ENCODE data around the gene LRP5.

The LRP5 gene

DNA sequence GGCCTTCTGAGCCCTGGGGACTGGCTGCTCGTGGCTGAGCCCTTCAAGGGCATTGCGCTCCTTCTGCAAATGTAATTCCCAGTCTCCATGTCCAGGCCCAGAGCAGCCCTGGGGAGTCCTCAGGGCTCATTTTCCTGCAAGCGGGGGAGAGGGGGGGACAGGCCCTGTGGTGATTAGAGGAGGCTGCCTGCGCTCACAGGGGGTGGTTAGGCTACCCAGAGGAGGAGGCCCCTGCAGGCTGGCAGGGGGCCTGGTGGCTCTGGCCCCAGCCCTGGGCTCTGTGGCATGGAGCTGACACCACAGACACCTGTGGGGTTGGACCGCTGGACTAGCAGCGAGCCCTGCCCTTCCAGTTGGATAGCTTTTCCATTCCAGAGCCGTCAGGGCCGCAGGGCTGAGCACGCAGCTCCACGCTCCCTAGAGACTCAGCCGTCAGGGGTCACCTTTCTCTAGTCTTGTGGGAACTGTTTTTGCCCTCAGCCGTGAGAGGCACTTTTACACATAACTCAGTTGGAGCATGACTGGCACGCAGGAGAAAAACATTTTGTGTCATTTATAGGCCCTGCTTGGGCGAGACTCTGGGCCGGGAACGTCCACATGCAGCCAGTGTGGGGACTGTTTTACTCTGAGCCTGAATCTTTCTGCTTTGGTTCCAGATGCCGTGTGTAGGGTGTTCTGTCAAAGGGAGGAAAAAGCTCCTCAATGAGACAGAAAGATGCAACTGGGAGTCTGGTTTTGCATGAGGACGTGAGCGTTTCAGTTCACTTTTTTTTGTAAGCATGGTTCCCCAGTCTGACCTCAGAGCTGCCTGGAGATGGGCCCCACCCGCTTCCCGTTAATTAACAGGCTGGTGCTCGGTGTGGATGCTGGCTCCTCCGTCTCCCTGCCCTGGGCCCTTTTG lies 58.1 kb downstream of the LRP5 start:
- peak; percentile 94 for DNase-seq (ENCODE audit: low read depth)
- H3K4me3 ChIP-seq (ENCODE audit: low read depth, low read length): peak overlapping the region; percentile 37
- TF ChIP-seq, protein P1, sequence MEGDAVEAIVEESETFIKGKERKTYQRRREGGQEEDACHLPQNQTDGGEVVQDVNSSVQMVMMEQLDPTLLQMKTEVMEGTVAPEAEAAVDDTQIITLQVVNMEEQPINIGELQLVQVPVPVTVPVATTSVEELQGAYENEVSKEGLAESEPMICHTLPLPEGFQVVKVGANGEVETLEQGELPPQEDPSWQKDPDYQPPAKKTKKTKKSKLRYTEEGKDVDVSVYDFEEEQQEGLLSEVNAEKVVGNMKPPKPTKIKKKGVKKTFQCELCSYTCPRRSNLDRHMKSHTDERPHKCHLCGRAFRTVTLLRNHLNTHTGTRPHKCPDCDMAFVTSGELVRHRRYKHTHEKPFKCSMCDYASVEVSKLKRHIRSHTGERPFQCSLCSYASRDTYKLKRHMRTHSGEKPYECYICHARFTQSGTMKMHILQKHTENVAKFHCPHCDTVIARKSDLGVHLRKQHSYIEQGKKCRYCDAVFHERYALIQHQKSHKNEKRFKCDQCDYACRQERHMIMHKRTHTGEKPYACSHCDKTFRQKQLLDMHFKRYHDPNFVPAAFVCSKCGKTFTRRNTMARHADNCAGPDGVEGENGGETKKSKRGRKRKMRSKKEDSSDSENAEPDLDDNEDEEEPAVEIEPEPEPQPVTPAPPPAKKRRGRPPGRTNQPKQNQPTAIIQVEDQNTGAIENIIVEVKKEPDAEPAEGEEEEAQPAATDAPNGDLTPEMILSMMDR (IDR thresholded peaks at IDR 0.05; ENCODE audit: insufficient read depth, low read depth, low read length, missing control alignments): no peak

DNA sequence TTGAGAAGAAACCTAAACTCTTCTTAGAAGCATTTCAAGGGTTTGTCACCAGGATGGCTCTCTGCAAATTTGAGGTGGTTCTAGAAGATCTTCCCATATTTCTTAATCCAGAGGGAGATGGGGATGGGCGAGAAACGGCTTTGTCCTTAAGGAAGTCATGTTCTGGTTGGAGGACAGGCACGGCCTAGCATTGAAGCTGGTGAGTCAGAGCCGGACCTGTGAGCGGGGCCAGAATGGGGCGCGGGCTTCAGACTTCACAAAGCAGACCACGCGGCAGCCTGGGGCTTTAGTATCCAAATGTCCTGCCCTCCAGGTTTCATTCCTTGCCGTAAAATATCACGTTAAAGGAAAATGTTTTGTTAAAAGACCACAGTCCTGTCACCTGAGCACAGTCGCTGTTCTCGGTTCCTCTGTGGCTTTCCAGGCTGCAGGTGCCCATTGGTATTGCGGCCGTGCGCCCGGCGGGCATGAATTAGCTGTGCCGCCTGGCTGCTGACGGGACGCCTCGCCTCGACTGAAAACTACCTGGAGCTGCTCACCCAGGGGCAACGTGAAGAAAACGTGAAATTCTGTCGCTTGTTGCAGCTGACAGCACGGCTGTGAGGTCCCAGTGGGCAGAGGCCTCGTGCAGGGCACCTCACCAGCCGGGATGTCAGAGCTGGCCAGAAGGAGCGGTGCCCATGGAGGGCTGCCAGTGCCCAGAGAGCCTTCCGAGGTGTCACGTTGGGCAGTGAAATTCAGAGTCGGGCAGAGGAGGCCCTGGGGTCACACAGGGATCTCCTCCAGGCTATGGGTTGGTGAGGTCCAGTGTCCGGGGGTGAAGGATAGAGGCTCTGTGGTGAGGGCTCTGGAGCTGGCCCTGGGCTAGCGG lies 59.0 kb downstream of the LRP5 start:
- TF ChIP-seq, protein P1 (IDR thresholded peaks at IDR 0.05; ENCODE audit: insufficient read depth, low read depth, low read length, missing control alignments): no peak
- peak overlapping the region; percentile 37 for H3K4me3 ChIP-seq (ENCODE audit: low read depth, low read length)
- DNase-seq (ENCODE audit: low read depth): peak; percentile 69

DNA sequence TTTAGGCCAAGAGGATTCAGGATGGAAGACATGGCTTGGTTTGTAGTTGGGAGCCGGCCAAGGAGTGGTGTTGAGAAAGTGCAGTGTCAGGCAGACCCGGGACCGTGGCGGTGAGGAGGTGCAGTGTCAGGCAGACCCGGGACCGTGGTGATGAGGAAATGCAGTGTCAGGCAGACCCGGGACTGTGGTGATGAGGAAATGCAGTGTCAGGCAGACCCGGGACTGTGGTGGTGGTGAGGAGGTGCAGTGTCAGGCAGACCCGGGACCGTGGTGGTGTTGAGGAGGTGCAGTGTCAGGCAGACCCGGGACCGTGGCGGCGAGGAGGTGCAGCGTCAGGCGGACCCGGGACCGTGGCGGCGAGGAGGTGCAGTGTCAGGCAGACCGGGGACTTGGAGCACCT lies 59.7 kb downstream of the LRP5 start:
- no peak for DNase-seq (ENCODE audit: low read depth)
- TF ChIP-seq, protein P1 (IDR thresholded peaks at IDR 0.05; ENCODE audit: insufficient read depth, low read depth, low read length, missing control alignments): no peak
- H3K4me3 ChIP-seq (ENCODE audit: low read depth, low read length): no peak overlapping the region

GRCh38 chr11:68372625-68373024 lies 60.2 kb downstream of the LRP5 start:
- TF ChIP-seq, protein P1 (IDR thresholded peaks at IDR 0.05; ENCODE audit: insufficient read depth, low read depth, low read length, missing control alignments): no peak
- no peak for DNase-seq (ENCODE audit: low read depth)

GRCh38 chr11:68373189-68373814 lies 60.9 kb downstream of the LRP5 start:
- TF ChIP-seq, protein P1 (IDR thresholded peaks at IDR 0.05; ENCODE audit: insufficient read depth, low read depth, low read length, missing control alignments): no peak
- DNase-seq (ENCODE audit: low read depth): no peak

More at GRCh38 chr11:68372625-68373024, 60.2 kb downstream of the LRP5 start:
- no peak overlapping the region for H3K4me3 ChIP-seq (ENCODE audit: low read depth, low read length)

GRCh38 chr11:68373815-68374501 lies 61.6 kb downstream of the LRP5 start:
- H3K4me3 ChIP-seq (ENCODE audit: low read depth, low read length): no peak overlapping the region
- no peak for DNase-seq (ENCODE audit: low read depth)
- TF ChIP-seq, protein P1 (IDR thresholded peaks at IDR 0.05; ENCODE audit: insufficient read depth, low read depth, low read length, missing control alignments): no peak

More at GRCh38 chr11:68373189-68373814, 60.9 kb downstream of the LRP5 start:
- H3K4me3 ChIP-seq (ENCODE audit: low read depth, low read length): no peak overlapping the region
